ENCODE data around the gene ABLIM3. TPM values are rescaled to one million over a fixed set of nuclear protein-coding genes. Genes with fewer than 3 reads are reported as not detected.

The ABLIM3 gene
- total and polyA plus RNA-seq, 9 of the 15 experiments (the other 6 are each of a cell fraction or from before 2014, with no cell fraction given), result 0.03 to 0.38 (median 0.11) TPM

DNA sequence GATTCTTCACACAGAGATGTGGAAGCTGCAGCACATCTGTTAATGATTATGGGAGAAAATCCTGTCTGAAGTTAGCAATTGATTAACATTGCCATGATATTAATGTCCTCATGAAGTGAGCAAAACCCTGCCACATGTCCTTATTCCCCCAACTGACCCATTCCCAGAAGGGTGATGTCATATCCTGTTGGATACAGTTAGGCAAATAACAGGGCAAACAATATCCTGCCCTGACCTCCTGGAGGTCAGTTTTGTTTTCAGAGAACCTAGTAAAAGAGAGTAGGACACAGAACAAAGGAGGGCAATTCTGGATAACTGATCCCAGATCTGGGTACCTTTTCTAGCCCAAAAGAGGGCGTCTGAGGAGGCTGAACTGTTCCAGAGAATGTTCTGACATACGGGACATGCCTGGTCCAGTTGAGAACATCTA, 11.0 kb downstream of the ABLIM3 start (continued):
- TF ChIP-seq, protein P1, sequence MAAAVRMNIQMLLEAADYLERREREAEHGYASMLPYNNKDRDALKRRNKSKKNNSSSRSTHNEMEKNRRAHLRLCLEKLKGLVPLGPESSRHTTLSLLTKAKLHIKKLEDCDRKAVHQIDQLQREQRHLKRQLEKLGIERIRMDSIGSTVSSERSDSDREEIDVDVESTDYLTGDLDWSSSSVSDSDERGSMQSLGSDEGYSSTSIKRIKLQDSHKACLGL (CRISPR knock-in tag; IDR thresholded peaks at IDR 0.05; ENCODE audit: borderline replicate concordance, poor library complexity, severe bottlenecking), result no peak
- TF ChIP-seq SNRNP70 (optimal IDR thresholded peaks at IDR 0.05; ENCODE audit: low read depth, low read length) (no peak), SMAD4 (CRISPR knock-in tag; conservative IDR thresholded peaks at IDR 0.05) (no peak; the same call in 1 of the 2 replicates), ZNF282 (CRISPR knock-in tag; IDR thresholded peaks at IDR 0.05) (no peak), JUN (IDR thresholded peaks at IDR 0.05; ENCODE audit: borderline replicate concordance, low read depth, low read length) (0 out of 2 replicates have a peak, but pooled peaks have one; percentile 33), JUN (CRISPR knock-in tag; IDR thresholded peaks at IDR 0.05; ENCODE audit: borderline replicate concordance) (no peak), EZH2 (IDR thresholded peaks at IDR 0.05; ENCODE audit: borderline replicate concordance, low read depth, low read length) (no peak), ZNF76 (CRISPR knock-in tag; IDR thresholded peaks at IDR 0.05; ENCODE audit: borderline replicate concordance) (0 out of 2 replicates have a peak, but pooled peaks have one; percentile 57), U2AF1 (optimal IDR thresholded peaks at IDR 0.05; ENCODE audit: low read depth, low read length) (no peak), RCOR1 (IDR thresholded peaks at IDR 0.05; ENCODE audit: borderline replicate concordance in 1 of 2, low read depth in 2 of 2, low read length in 2 of 2) (no peak), LCOR (CRISPR knock-in tag; IDR thresholded peaks at IDR 0.05) (no peak), CAMTA2 (CRISPR knock-in tag; conservative IDR thresholded peaks at IDR 0.05) (no peak)
- TF ChIP-seq, protein P2, sequence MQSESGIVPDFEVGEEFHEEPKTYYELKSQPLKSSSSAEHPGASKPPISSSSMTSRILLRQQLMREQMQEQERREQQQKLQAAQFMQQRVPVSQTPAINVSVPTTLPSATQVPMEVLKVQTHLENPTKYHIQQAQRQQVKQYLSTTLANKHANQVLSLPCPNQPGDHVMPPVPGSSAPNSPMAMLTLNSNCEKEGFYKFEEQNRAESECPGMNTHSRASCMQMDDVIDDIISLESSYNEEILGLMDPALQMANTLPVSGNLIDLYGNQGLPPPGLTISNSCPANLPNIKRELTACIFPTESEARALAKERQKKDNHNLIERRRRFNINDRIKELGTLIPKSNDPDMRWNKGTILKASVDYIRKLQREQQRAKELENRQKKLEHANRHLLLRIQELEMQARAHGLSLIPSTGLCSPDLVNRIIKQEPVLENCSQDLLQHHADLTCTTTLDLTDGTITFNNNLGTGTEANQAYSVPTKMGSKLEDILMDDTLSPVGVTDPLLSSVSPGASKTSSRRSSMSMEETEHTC (IDR thresholded peaks at IDR 0.05), result no peak
- TF ChIP-seq, protein P3, sequence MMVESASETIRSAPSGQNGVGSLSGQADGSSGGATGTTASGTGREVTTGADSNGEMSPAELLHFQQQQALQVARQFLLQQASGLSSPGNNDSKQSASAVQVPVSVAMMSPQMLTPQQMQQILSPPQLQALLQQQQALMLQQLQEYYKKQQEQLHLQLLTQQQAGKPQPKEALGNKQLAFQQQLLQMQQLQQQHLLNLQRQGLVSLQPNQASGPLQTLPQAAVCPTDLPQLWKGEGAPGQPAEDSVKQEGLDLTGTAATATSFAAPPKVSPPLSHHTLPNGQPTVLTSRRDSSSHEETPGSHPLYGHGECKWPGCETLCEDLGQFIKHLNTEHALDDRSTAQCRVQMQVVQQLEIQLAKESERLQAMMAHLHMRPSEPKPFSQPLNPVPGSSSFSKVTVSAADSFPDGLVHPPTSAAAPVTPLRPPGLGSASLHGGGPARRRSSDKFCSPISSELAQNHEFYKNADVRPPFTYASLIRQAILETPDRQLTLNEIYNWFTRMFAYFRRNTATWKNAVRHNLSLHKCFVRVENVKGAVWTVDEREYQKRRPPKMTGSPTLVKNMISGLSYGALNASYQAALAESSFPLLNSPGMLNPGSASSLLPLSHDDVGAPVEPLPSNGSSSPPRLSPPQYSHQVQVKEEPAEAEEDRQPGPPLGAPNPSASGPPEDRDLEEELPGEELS (CRISPR knock-in tag; IDR thresholded peaks at IDR 0.05; ENCODE audit: borderline replicate concordance), result no peak
- TF ChIP-seq, protein P4, sequence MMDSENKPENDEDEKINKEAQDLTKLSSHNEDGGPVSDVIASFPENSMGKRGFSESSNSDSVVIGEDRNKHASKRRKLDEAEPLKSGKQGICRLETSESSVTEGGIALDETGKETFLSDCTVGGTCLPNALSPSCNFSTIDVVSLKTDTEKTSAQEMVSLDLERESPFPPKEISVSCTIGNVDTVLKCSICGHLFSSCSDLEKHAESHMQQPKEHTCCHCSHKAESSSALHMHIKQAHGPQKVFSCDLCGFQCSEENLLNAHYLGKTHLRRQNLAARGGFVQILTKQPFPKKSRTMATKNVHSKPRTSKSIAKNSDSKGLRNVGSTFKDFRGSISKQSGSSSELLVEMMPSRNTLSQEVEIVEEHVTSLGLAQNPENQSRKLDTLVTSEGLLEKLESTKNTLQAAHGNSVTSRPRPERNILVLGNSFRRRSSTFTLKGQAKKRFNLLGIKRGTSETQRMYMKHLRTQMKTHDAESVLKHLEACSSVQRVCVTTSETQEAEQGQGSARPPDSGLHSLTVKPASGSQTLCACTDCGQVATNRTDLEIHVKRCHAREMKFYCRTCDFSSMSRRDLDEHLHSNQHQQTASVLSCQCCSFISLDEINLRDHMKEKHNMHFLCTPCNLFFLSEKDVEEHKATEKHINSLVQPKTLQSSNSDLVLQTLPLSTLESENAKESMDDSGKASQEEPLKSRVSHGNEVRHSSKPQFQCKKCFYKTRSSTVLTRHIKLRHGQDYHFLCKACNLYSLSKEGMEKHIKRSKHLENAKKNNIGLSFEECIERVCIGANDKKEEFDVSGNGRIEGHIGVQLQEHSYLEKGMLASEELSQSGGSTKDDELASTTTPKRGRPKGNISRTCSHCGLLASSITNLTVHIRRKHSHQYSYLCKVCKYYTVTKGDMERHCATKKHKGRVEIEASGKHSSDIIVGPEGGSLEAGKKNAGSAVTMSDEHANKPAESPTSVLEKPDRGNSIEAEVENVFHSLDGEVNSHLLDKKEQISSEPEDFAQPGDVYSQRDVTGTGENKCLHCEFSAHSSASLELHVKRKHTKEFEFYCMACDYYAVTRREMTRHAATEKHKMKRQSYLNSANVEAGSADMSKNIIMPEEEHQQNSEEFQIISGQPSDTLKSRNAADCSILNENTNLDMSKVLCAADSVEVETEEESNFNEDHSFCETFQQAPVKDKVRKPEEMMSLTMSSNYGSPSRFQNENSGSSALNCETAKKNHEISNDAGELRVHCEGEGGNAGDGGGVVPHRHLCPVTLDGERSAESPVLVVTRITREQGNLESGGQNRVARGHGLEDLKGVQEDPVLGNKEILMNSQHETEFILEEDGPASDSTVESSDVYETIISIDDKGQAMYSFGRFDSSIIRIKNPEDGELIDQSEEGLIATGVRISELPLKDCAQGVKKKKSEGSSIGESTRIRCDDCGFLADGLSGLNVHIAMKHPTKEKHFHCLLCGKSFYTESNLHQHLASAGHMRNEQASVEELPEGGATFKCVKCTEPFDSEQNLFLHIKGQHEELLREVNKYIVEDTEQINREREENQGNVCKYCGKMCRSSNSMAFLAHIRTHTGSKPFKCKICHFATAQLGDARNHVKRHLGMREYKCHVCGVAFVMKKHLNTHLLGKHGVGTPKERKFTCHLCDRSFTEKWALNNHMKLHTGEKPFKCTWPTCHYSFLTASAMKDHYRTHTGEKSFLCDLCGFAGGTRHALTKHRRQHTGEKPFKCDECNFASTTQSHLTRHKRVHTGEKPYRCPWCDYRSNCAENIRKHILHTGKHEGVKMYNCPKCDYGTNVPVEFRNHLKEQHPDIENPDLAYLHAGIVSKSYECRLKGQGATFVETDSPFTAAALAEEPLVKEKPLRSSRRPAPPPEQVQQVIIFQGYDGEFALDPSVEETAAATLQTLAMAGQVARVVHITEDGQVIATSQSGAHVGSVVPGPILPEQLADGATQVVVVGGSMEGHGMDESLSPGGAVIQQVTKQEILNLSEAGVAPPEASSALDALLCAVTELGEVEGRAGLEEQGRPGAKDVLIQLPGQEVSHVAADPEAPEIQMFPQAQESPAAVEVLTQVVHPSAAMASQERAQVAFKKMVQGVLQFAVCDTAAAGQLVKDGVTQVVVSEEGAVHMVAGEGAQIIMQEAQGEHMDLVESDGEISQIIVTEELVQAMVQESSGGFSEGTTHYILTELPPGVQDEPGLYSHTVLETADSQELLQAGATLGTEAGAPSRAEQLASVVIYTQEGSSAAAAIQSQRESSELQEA (IDR thresholded peaks at IDR 0.05; ENCODE audit: low read depth), result no peak

Measured in K562 (cell line).